ENCODE measurements around the gene ITPKC. TPM values are rescaled to one million over a fixed set of nuclear protein-coding genes. Genes with fewer than 3 reads are reported as not detected.
A peak's percentile ranks its signal among the peaks of the same experiment; 100 is the strongest.

The ITPKC gene
- total and polyA plus RNA-seq, 9 of the 15 experiments (the other 6 are each of a cell fraction or from before 2014, with no cell fraction given) = 0.08 to 9.3 (median 5.8) TPM

DNA sequence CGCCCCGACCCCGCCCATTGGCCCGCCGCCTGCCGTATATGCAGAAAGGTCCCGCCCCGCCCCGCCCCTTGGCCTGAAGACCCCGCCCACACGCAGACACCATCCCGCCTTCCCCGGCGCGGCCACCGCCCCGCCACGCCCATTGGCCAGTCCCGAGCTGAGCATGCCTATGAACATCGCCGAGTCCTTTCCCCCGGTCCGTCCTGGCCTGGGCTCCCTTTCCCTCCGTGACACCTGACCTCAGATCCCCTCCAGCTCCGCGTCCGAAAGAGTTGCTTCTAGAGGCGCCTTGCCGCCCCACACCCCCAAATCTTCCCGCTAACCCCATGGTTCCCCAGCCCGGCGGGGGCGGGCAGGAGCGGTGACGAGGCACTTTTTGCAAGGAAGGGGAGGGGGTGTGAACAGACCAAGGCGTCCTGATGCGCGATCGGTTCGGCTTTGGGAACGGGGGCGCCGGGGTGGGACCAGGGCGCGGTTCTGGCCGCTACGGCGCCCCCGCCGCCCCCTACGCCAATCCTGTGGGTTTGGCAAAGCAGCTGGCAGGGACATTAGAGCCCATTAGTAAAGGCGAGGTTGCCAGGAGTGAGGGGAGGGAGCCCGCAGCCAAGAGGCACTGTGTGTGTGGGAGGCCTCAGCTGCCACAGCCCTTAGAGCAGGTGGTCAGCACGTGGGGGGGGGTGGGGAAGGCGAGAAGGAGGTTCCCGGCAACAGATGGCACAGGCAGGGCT is 26.1 kb upstream of the ITPKC start (continued):
- TF ChIP-seq NCOA2 (IDR thresholded peaks at IDR 0.05; ENCODE audit: partially characterized antibody in 2 of 2) = no peak
- no peak for TF ChIP-seq FOS (IDR thresholded peaks at IDR 0.05; ENCODE audit: extremely low read depth, insufficient read length)
- TF ChIP-seq GTF2E2 (tag; IDR thresholded peaks at IDR 0.05) = peak; percentile 32; the same call in 1 of the 2 replicates
- peak; percentile 65; the same call in 1 of the 2 replicates for TF ChIP-seq PHF21A (IDR thresholded peaks at IDR 0.05; ENCODE audit: borderline replicate concordance, low read depth)
- no peak for TF ChIP-seq ZSCAN32 (CRISPR knock-in tag; IDR thresholded peaks at IDR 0.05)
- no peak for TF ChIP-seq ETV5 (CRISPR knock-in tag; IDR thresholded peaks at IDR 0.05; ENCODE audit: low read depth)
- TF ChIP-seq ZNF324 (CRISPR knock-in tag; IDR thresholded peaks at IDR 0.05) = 0 out of 2 replicates have a peak, but pooled peaks have one; percentile 41
- no peak for TF ChIP-seq ZNF507 (tag; conservative IDR thresholded peaks at IDR 0.05)
- TF ChIP-seq, protein P1, sequence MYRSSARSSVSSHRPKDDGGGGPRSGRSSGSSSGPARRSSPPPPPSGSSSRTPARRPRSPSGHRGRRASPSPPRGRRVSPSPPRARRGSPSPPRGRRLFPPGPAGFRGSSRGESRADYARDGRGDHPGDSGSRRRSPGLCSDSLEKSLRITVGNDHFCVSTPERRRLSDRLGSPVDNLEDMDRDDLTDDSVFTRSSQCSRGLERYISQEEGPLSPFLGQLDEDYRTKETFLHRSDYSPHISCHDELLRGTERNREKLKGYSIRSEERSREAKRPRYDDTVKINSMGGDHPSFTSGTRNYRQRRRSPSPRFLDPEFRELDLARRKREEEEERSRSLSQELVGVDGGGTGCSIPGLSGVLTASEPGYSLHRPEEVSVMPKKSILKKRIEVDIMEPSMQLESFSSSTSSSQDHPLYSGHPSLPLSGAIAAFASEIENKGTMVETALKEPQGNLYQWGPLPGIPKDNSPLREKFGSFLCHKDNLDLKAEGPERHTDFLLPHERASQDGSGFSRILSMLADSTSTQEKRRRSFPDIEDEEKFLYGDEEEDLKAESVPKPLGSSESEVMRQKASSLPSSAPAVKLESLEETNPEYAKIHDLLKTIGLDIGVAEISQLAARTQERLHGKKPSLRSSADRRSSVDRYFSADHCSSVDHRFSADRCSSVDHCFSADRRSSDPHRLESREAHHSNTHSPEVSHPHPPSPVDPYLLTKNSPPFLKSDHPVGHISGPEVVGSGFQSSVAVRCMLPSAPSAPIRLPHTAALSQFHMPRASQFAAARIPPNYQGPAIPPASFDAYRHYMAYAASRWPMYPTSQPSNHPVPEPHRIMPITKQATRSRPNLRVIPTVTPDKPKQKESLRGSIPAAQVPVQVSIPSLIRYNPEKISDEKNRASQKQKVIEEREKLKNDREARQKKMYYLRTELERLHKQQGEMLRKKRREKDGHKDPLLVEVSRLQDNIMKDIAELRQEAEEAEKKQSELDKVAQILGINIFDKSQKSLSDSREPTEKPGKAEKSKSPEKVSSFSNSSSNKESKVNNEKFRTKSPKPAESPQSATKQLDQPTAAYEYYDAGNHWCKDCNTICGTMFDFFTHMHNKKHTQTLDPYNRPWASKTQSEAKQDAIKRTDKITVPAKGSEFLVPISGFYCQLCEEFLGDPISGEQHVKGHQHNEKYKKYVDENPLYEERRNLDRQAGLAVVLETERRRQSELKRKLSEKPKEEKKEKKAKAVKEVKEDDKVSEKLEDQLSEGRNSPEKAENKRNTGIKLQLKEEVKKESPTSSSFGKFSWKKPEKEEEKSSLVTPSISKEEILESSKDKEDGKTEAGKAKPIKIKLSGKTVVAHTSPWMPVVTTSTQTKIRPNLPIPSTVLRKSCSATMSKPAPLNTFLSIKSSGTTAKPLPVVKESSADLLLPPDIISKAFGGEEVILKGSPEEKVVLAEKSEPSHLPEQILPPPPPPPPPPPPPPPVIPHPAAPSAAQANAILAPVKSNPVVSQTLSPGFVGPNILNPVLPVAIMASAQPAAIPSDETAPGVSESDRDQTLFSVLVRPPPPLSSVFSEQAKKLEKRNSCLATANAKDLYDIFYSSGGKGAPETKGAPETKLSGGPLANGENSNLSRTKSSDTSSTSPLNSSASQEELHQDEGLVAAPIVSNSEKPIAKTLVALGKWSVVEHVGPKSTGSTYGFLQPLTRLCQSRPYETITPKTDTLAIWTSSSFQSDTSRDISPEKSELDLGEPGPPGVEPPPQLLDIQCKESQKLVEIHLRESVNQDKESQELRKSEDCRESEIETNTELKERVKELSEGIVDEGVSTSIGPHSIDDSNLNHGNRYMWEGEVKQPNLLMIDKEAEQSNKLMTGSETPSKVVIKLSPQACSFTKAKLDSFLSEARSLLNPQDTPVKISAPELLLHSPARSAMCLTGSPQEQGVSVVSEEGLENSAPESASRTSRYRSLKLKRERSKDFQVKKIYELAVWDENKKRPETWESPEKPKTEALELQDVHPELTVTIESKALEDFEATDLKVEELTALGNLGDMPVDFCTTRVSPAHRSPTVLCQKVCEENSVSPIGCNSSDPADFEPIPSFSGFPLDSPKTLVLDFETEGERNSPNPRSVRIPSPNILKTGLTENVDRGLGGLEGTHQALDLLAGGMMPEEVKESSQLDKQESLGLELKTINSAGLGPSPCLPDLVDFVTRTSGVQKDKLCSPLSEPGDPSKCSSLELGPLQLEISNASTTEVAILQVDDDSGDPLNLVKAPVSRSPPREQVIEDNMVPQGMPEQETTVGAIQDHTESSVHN (IDR thresholded peaks at IDR 0.05; ENCODE audit: borderline replicate concordance in 1 of 2, low read depth in 1 of 2) = no peak
- TF ChIP-seq, protein P2, sequence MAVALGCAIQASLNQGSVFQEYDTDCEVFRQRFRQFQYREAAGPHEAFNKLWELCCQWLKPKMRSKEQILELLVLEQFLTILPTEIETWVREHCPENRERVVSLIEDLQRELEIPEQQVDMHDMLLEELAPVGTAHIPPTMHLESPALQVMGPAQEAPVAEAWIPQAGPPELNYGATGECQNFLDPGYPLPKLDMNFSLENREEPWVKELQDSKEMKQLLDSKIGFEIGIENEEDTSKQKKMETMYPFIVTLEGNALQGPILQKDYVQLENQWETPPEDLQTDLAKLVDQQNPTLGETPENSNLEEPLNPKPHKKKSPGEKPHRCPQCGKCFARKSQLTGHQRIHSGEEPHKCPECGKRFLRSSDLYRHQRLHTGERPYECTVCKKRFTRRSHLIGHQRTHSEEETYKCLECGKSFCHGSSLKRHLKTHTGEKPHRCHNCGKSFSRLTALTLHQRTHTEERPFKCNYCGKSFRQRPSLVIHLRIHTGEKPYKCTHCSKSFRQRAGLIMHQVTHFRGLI (CRISPR knock-in tag; IDR thresholded peaks at IDR 0.05) = 0 out of 2 replicates have a peak, but pooled peaks have one; percentile 31
- TF ChIP-seq FUS (optimal IDR thresholded peaks at IDR 0.05; ENCODE audit: low read depth, low read length) = no peak
- no peak for TF ChIP-seq ZNF311 (CRISPR knock-in tag; IDR thresholded peaks at IDR 0.05)
